K562 (cell line): ENCODE results near the gene SLC25A33. TPM values are rescaled to one million over a fixed set of nuclear protein-coding genes. Genes with fewer than 3 reads are reported as not detected.

ENCODE experiments used
- JUNB ChIP-seq: fragments of 450-650 bp; formaldehyde crosslinking; conservative IDR thresholded peaks from 2 replicates; pipeline ENCODE4 v1.4.0; 2020; ENCODE audit warnings: mild to moderate bottlenecking
- JUND ChIP-seq, 2 experiments: IDR thresholded peaks; 2 replicates in 1 of 2; 3 replicates in 1 of 2; pipeline ENCODE4 v1.6.1; 2011; ENCODE audit warnings: borderline replicate concordance in 2 of 2, low read depth in 2 of 2, low read length in 2 of 2, improper control_type of control experiment in 1 of 2, missing biosample characterization in 1 of 2, missing genetic modification characterization in 1 of 2, missing genetic modification reagents in 1 of 2
- KLF1 ChIP-seq: fragments of 450-650 bp; IDR thresholded peaks from 2 replicates; pipeline ENCODE4 v1.6.1; 2016; ENCODE audit warnings: missing genetic modification characterization, missing compliant biosample characterization
- SMARCC2 ChIP-seq: fragments of 450-650 bp; IDR thresholded peaks from 2 replicates; pipeline ENCODE4 v1.6.1; 2017; ENCODE audit warnings: antibody characterized with exemption, moderate library complexity, mild to moderate bottlenecking, low read depth
- TEAD4 ChIP-seq, 2 experiments: sonication (generic) in 1 of 2; formaldehyde crosslinking in 1 of 2; IDR thresholded peaks; 2 replicates each; pipeline versions ENCODE4 v1.6.1 to v1.8.0; 2012 to 2022; ENCODE audit warnings: borderline replicate concordance in 1 of 2, inconsistent platforms in 1 of 2, low read length in 1 of 2, mild to moderate bottlenecking in 1 of 2, missing genetic modification reagents in 1 of 2
- XRCC5 ChIP-seq: fragments of 200-400 bp; formaldehyde crosslinking; IDR thresholded peaks from 2 replicates; pipeline ENCODE4 v1.6.1; 2017; ENCODE audit warnings: low read depth, mild to moderate bottlenecking, low read length
- polyA plus RNA-seq, 8 experiments: library from polyadenylated mRNA; depleted of rRNA in 4 of 8; stranded (reverse) in 5 of 8; unstranded in 3 of 8; fragments of >200 nt; fragmentation: Nextera tagmentation in 2 of 8; fragmentation: Illumina TruSeq in 1 of 8; extraction: Ambion mirVana in 2 of 8; extraction: Trizol in 1 of 8; gene quantifications; 2 replicates each; pipeline versions ENCODE4 v1.2.1 to v1.2.3, GENCODE V29; 2011 to 2014; ENCODE audit warnings: inconsistent platforms in 1 of 8, missing spikeins in 1 of 8
- total RNA-seq, 7 experiments: library from RNA; depleted of rRNA in 6 of 7; stranded (reverse); fragments of >200 nt in 6 of 7; fragmentation: Illumina TruSeq in 2 of 7; extraction: Trizol in 2 of 7; gene quantifications; 2 replicates each; pipeline versions ENCODE4 v1.2.1 to v1.2.3, GENCODE V29; 2011 to 2021; ENCODE audit warnings: low replicate concordance in 1 of 7
- TF ChIP-seq, protein P1 (sequence below), 2 experiments: IDR thresholded peaks in 1 of 2; conservative IDR thresholded peaks in 1 of 2; 2 replicates each; pipeline ENCODE4 v1.6.1; 2016; ENCODE audit warnings: low read depth in 2 of 2, mild to moderate bottlenecking in 1 of 2, missing compliant biosample characterization in 1 of 2, missing genetic modification characterization in 1 of 2, moderate library complexity in 1 of 2
- TF ChIP-seq, protein P2 (sequence below), 2 experiments: fragments of 450-650 bp; conservative IDR thresholded peaks; 2 replicates each; pipeline ENCODE4 v1.6.1; 2017; ENCODE audit warnings: mild to moderate bottlenecking in 2 of 2, moderate library complexity in 2 of 2
- TF ChIP-seq, protein P3 (sequence below): fragments of 450-650 bp; IDR thresholded peaks from 2 replicates; pipeline ENCODE4 v1.6.1; 2018; ENCODE audit not compliant: partially characterized antibody
- TF ChIP-seq, protein P4 (sequence below): fragments of 450-650 bp; IDR thresholded peaks from 2 replicates; pipeline ENCODE4 v1.6.1; 2017; ENCODE audit warnings: antibody characterized with exemption, mild to moderate bottlenecking

The SLC25A33 gene
- total and polyA plus RNA-seq, 9 of the 15 experiments (the other 6 are each of a cell fraction or from before 2014, with no cell fraction given), result 3.2 to 23.5 (median 17.5) TPM

DNA sequence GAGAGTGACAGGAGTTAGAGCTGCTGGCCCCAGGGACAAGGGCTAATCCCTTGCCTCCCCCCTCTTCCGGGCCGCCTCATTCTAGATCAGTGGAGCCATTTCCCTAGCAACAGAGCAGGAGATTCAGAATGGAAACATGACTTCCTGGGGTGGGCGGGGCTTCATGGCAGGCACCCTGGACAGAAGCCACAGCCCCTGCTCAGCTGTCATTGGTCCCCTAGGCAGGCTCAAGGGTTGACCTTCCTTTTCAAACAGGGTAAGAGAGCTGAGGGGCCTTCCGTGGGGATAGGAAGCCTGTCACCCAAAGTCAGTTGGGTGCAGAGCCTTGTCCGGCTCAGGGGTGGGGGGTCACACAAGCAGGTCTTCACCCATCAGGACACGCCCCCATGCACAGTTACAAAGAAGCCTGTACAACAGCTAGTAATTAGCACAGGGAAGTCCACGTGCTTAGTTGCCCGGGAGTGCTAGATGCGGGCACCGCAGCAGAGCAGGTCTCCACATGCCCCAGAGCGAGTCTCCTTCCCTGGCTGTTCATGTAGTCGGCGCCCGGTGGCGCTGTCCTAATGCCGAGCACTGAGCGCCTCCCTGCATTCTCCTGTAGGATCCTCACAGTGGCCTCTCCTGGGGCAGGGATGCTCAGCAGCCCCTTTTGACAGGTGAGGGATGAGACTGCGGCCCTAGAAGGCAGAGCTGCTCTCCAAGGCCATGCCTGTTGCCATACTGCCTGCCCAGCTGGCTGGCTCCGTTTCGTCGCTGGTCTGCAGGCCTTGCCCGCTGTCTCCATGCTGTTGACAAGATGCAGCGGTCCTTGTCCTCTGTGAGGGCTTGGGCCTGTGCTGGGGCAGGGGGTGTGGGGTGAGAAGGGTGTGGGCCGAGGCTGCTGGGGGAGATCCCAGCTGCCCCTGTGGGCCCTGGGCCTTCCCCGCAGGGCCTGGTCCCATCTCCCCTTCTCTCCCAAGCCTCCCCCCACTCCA, 54.5 kb downstream of the SLC25A33 start (continued):
- TF ChIP-seq, protein P1, sequence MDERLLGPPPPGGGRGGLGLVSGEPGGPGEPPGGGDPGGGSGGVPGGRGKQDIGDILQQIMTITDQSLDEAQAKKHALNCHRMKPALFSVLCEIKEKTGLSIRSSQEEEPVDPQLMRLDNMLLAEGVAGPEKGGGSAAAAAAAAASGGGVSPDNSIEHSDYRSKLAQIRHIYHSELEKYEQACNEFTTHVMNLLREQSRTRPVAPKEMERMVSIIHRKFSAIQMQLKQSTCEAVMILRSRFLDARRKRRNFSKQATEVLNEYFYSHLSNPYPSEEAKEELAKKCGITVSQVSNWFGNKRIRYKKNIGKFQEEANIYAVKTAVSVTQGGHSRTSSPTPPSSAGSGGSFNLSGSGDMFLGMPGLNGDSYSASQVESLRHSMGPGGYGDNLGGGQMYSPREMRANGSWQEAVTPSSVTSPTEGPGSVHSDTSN (CRISPR knock-in tag; IDR thresholded peaks at IDR 0.05; ENCODE audit: low read depth), result no peak
- TF ChIP-seq, protein P1 (tag; conservative IDR thresholded peaks at IDR 0.05; ENCODE audit: low read depth), result peak; percentile 67
- TF ChIP-seq JUND (IDR thresholded peaks at IDR 0.05; ENCODE audit: borderline replicate concordance, low read depth, low read length) (peak; percentile 49; the same call in 1 of the 2 replicates), JUND (tag; IDR thresholded peaks at IDR 0.05; ENCODE audit: borderline replicate concordance, low read depth, low read length) (no peak), TEAD4 (IDR thresholded peaks at IDR 0.05; ENCODE audit: low read length) (no peak), TEAD4 (CRISPR knock-in tag; IDR thresholded peaks at IDR 0.05; ENCODE audit: borderline replicate concordance) (peak; percentile 67; the same call in 1 of the 2 replicates), SMARCC2 (no peak), JUNB (CRISPR knock-in tag) (no peak), KLF1 (tag) (no peak), XRCC5 (0 out of 2 replicates have a peak, but pooled peaks have one; percentile 29)
- TF ChIP-seq, protein P2, sequence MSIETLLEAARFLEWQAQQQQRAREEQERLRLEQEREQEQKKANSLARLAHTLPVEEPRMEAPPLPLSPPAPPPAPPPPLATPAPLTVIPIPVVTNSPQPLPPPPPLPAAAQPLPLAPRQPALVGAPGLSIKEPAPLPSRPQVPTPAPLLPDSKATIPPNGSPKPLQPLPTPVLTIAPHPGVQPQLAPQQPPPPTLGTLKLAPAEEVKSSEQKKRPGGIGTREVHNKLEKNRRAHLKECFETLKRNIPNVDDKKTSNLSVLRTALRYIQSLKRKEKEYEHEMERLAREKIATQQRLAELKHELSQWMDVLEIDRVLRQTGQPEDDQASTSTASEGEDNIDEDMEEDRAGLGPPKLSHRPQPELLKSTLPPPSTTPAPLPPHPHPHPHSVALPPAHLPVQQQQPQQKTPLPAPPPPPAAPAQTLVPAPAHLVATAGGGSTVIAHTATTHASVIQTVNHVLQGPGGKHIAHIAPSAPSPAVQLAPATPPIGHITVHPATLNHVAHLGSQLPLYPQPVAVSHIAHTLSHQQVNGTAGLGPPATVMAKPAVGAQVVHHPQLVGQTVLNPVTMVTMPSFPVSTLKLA (conservative IDR thresholded peaks at IDR 0.05), result peak in 1 of 2 experiments; percentile 77; a peak in 3 of 4 replicates
- TF ChIP-seq, protein P3, sequence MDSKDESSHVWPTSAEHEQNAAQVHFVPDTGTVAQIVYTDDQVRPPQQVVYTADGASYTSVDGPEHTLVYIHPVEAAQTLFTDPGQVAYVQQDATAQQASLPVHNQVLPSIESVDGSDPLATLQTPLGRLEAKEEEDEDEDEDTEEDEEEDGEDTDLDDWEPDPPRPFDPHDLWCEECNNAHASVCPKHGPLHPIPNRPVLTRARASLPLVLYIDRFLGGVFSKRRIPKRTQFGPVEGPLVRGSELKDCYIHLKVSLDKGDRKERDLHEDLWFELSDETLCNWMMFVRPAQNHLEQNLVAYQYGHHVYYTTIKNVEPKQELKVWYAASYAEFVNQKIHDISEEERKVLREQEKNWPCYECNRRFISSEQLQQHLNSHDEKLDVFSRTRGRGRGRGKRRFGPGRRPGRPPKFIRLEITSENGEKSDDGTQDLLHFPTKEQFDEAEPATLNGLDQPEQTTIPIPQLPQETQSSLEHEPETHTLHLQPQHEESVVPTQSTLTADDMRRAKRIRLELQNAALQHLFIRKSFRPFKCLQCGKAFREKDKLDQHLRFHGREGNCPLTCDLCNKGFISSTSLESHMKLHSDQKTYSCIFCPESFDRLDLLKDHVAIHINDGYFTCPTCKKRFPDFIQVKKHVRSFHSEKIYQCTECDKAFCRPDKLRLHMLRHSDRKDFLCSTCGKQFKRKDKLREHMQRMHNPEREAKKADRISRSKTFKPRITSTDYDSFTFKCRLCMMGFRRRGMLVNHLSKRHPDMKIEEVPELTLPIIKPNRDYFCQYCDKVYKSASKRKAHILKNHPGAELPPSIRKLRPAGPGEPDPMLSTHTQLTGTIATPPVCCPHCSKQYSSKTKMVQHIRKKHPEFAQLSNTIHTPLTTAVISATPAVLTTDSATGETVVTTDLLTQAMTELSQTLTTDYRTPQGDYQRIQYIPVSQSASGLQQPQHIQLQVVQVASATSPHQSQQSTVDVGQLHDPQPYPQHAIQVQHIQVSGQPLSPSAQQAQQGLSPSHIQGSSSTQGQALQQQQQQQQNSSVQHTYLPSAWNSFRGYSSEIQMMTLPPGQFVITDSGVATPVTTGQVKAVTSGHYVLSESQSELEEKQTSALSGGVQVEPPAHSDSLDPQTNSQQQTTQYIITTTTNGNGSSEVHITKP, result peak; percentile 73
- TF ChIP-seq, protein P4, sequence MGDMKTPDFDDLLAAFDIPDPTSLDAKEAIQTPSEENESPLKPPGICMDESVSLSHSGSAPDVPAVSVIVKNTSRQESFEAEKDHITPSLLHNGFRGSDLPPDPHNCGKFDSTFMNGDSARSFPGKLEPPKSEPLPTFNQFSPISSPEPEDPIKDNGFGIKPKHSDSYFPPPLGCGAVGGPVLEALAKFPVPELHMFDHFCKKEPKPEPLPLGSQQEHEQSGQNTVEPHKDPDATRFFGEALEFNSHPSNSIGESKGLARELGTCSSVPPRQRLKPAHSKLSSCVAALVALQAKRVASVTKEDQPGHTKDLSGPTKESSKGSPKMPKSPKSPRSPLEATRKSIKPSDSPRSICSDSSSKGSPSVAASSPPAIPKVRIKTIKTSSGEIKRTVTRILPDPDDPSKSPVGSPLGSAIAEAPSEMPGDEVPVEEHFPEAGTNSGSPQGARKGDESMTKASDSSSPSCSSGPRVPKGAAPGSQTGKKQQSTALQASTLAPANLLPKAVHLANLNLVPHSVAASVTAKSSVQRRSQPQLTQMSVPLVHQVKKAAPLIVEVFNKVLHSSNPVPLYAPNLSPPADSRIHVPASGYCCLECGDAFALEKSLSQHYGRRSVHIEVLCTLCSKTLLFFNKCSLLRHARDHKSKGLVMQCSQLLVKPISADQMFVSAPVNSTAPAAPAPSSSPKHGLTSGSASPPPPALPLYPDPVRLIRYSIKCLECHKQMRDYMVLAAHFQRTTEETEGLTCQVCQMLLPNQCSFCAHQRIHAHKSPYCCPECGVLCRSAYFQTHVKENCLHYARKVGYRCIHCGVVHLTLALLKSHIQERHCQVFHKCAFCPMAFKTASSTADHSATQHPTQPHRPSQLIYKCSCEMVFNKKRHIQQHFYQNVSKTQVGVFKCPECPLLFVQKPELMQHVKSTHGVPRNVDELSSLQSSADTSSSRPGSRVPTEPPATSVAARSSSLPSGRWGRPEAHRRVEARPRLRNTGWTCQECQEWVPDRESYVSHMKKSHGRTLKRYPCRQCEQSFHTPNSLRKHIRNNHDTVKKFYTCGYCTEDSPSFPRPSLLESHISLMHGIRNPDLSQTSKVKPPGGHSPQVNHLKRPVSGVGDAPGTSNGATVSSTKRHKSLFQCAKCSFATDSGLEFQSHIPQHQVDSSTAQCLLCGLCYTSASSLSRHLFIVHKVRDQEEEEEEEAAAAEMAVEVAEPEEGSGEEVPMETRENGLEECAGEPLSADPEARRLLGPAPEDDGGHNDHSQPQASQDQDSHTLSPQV, result no peak
